Gastroesophageal sphincter (tissue), 4 donors: Measurements from ENCODE around the gene ARHGEF5. TPM values are rescaled to one million over a fixed set of nuclear protein-coding genes. Genes with fewer than 3 reads are reported as not detected.
"Not testable (repeated sequence)": the region's sequence is repeated elsewhere in the genome, so short reads cannot be mapped to it uniquely, and the experiment has no call there.

Experiments used
- ATAC-seq: fragments of 150-250 bp; one replicate; pipeline ENCODE4 v1.9.1; 2016; ENCODE audit warnings: mild to moderate bottlenecking, moderate library complexity
- H3K27ac ChIP-seq, 4 donors: fragments of 200-600 bp; sonication (generic) in 3 of 4; 1 replicate in 3 of 4; 2 replicates in 1 of 4; pipeline ENCODE4 v1.5.1; 2016 to 2019
- H3K27me3 ChIP-seq: fragments of 200-600 bp; sonication (generic); one replicate; pipeline ENCODE4 v1.5.1; 2019
- H3K36me3 ChIP-seq, 2 donors: fragments of 200-600 bp; sonication (generic); one replicate each; pipeline ENCODE4 v1.5.1; 2019; ENCODE audit warnings: control low read depth in 1 of 2
- H3K4me1 ChIP-seq, 3 donors: fragments of 200-600 bp; sonication (generic); 1 replicate in 2 of 3; 2 replicates in 1 of 3; pipeline ENCODE4 v1.5.1; 2016 to 2019; ENCODE audit warnings: control low read depth in 2 of 3
- H3K4me3 ChIP-seq, 2 donors: fragments of 200-600 bp; sonication (generic); one replicate each; pipeline ENCODE4 v1.5.1; 2019; ENCODE audit warnings: mild to moderate bottlenecking in 1 of 2, moderate library complexity in 1 of 2
- H3K9me3 ChIP-seq, 3 donors: fragments of 200-600 bp; sonication (generic); one replicate each; pipeline ENCODE4 v1.5.1; 2017 to 2019; ENCODE audit warnings: control low read depth in 2 of 3
- EP300 ChIP-seq: sonication (generic); formaldehyde crosslinking; IDR thresholded peaks from one replicate; pipeline ENCODE4 v1.6.1; 2017; ENCODE audit warnings: antibody characterized with exemption, mild to moderate bottlenecking
- POLR2A ChIP-seq, 2 donors: fragments of 450-650 bp; IDR thresholded peaks; one replicate each; pipeline ENCODE4 v1.6.1; 2017; ENCODE audit warnings: antibody characterized with exemption in 2 of 2, mild to moderate bottlenecking in 2 of 2, moderate library complexity in 1 of 2
- POLR2AphosphoS5 ChIP-seq: sonication (generic); formaldehyde crosslinking; IDR thresholded peaks from one replicate; pipeline ENCODE4 v1.6.1; 2017; ENCODE audit warnings: antibody characterized with exemption
- WGBS, 2 donors: methylation state at CpG; one replicate each; pipeline ENCODE4 v1.1.5; 2018; ENCODE audit warnings: low coverage in 1 of 2; 5-methylcytosine and 5-hydroxymethylcytosine counted together
- total RNA-seq, 4 donors: library from RNA; depleted of rRNA; stranded (reverse); fragments of >200 nt; gene quantifications; one replicate each; pipeline ENCODE4 v1.1.0, GENCODE V29; 2016
- TF ChIP-seq, protein P1 (sequence below), 4 experiments: fragments of 200-600 bp in 2 of 4; fragments of 450-650 bp in 2 of 4; sonication (generic) in 1 of 4; IDR thresholded peaks; one replicate each; pipeline ENCODE4 v1.5.1; 2017 to 2019; ENCODE audit warnings: antibody characterized with exemption in 4 of 4, mild to moderate bottlenecking in 2 of 4, moderate library complexity in 2 of 4

The ARHGEF5 gene
- total RNA-seq, 4 donors from 2014 or later: 2.6 to 13.3 (median 5.2) TPM

DNA sequence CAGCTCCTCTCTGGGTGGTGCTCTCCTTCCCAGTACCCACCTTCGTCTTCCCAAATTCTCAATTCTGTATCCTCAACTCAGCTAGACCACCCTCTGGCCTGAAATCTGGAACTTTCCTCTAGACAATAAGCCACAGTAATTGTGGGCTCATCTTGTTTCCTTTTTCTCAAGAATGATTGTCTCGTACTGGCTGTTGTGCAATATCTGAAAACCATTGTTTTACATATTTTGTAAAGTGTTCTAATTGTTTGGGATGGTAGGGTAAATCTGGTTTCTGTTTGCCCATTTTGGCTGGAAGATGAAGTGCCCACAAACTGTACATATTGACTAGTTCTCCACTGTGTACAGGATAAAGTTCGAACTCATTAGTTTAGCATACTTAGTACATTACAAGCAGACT lies 59.6 kb downstream of the ARHGEF5 start:
- Histone ChIP-seq H3K4me1 (no peaks in the 10 kb centered on the region), H3K9me3 (peaks cover 0 to 14% (median 0%) of the 10 kb centered on the region in 3 donors), H3K27me3 (no peaks in the 10 kb centered on the region), H3K36me3 (no peaks in the 10 kb centered on the region), H3K4me3 (no peak overlapping the region), H3K27ac (no peak overlapping the region)
- ATAC-seq: no peak
- 64 to 95% methylated on average over 2 to 3 of the region's 3 CpGs for WGBS, 2 donors
- TF ChIP-seq POLR2A (IDR thresholded peaks at IDR 0.05) (no peak), EP300 (no peak), POLR2AphosphoS5 (no peak)
- TF ChIP-seq, protein P1, sequence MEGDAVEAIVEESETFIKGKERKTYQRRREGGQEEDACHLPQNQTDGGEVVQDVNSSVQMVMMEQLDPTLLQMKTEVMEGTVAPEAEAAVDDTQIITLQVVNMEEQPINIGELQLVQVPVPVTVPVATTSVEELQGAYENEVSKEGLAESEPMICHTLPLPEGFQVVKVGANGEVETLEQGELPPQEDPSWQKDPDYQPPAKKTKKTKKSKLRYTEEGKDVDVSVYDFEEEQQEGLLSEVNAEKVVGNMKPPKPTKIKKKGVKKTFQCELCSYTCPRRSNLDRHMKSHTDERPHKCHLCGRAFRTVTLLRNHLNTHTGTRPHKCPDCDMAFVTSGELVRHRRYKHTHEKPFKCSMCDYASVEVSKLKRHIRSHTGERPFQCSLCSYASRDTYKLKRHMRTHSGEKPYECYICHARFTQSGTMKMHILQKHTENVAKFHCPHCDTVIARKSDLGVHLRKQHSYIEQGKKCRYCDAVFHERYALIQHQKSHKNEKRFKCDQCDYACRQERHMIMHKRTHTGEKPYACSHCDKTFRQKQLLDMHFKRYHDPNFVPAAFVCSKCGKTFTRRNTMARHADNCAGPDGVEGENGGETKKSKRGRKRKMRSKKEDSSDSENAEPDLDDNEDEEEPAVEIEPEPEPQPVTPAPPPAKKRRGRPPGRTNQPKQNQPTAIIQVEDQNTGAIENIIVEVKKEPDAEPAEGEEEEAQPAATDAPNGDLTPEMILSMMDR (IDR thresholded peaks at IDR 0.05): no peak

DNA sequence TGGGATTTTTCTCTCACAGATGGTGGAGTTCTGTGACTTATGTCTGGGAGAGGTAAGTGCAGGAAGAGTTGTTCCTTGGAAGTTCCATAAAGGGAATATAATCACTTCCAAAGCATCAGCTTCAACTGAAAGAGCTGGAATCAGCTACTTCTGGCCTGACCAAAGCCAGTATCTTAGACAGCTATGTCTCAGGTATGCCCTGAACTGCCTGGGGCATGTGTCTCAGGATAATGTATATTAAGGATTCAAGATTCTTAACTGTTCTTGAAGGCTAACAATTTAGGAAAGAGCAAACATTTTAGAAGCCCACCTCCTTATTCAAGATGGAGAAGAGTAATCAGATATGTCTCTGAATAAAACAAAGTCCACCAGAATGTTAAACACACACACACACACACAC lies 60.7 kb downstream of the ARHGEF5 start:
- Histone ChIP-seq H3K9me3 (peaks cover 0 to 14% (median 0%) of the 10 kb centered on the region in 3 donors), H3K4me1 (no peaks in the 10 kb centered on the region), H3K4me3 (no peak overlapping the region), H3K36me3 (no peaks in the 10 kb centered on the region), H3K27me3 (no peaks in the 10 kb centered on the region), H3K27ac (no peak overlapping the region)
- no peak for ATAC-seq
- TF ChIP-seq, protein P1 (IDR thresholded peaks at IDR 0.05): no peak
- TF ChIP-seq POLR2A (IDR thresholded peaks at IDR 0.05) (no peak), EP300 (no peak), POLR2AphosphoS5 (no peak)

DNA sequence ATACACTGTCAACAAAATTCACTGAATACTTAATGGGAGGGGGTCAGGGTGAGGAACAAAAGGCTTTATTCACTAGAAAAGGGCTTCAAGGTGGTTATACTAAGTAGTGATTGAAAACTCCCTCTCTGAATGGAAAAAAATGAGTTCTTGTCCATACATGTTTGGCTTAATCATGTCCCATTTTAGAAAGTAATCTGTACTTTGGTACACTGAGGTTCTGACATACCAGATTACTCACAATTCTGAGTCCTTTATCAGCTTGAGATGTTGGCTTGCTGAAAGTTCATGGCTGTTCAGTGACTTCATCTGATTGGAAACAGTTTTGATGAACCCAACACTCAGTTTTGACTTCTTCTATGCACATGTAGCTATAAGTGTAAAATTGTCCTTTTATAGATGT lies 61.1 kb downstream of the ARHGEF5 start:
- Histone ChIP-seq H3K4me1 (no peaks in the 10 kb centered on the region), H3K36me3 (no peaks in the 10 kb centered on the region), H3K27ac (no peak overlapping the region), H3K4me3 (no peak overlapping the region), H3K27me3 (no peaks in the 10 kb centered on the region), H3K9me3 (peaks cover 0 to 14% (median 0%) of the 10 kb centered on the region in 3 donors)
- no peak for ATAC-seq
- no peak for TF ChIP-seq POLR2A (IDR thresholded peaks at IDR 0.05)
- TF ChIP-seq, protein P1 (IDR thresholded peaks at IDR 0.05): no peak
- no peak for TF ChIP-seq POLR2AphosphoS5
- no peak for TF ChIP-seq EP300

DNA sequence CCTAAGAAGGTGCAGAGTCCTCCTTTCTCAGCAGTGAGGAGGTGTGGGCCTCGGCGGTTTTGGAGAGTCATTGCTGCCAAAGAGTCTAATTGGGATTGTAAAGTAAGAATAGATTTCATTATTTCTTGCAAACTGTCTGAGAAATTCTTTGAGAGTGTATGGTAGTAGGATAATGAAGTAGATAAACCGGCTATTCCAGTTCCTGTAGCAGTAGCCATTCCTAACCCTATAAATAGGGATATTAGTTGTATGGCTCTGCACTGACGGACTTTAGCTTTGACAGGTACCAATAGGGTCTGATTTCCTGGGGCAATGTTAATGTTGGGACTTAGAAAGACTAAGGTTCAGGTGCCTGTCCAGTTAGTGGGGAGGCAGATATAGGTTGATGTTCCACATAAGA lies 63.7 kb downstream of the ARHGEF5 start:
- not testable (repeated sequence) for H3K27ac ChIP-seq, H3K27me3 ChIP-seq, H3K4me1 ChIP-seq, H3K4me3 ChIP-seq, H3K36me3 ChIP-seq, ATAC-seq
- H3K9me3 ChIP-seq: peaks cover 0 to 14% (median 0%) of the 10 kb centered on the region in 3 donors
- 83 to 93% methylated on average over 3 to 4 of the region's 4 CpGs for WGBS, 2 donors

- ATAC-seq, H3K36me3 ChIP-seq, H3K27me3 ChIP-seq, H3K4me3 ChIP-seq, H3K4me1 ChIP-seq, H3K27ac ChIP-seq: not testable (repeated sequence)
- H3K9me3 ChIP-seq: peaks cover 0 to 24% (median 0%) of the 10 kb centered on the region in 3 donors
- WGBS, 2 donors: 0 to 20% methylated on average over 1 of the region's 2 CpGs
Observed at GRCh38 chr7:144427539-144427938, 72.3 kb downstream of the ARHGEF5 start.

- no peaks in the 10 kb centered on the region for H3K27me3 ChIP-seq
- H3K4me1 ChIP-seq: no peaks in the 10 kb centered on the region
- peaks cover 0 to 24% (median 0%) of the 10 kb centered on the region in 3 donors for H3K9me3 ChIP-seq
- ATAC-seq: no peak
- H3K36me3 ChIP-seq: no peaks in the 10 kb centered on the region
- H3K27ac ChIP-seq: no peak overlapping the region
- TF ChIP-seq POLR2A (IDR thresholded peaks at IDR 0.05) (no peak), POLR2AphosphoS5 (no peak), EP300 (no peak)
- TF ChIP-seq, protein P1 (IDR thresholded peaks at IDR 0.05): no peak
- 55 to 100% methylated on average over 2 of the region's 2 CpGs for WGBS, 2 donors
- H3K4me3 ChIP-seq: no peak overlapping the region
Observed at GRCh38 chr7:144428431-144428830, 73.2 kb downstream of the ARHGEF5 start.

Other genes starting within 250 kb of the ARHGEF5 start
- gene OR2A2, start 245.8 kb upstream of the ARHGEF5 start, total RNA-seq: not detected
- not detected for gene OR2A14, start 232.2 kb upstream of the ARHGEF5 start, total RNA-seq
- gene CTAGE4, start 171.9 kb upstream of the ARHGEF5 start, total RNA-seq: 1 to 10 TPM in 2 of 4 donors, under 1 TPM in 1, not detected in 1; 0.27 to 1.7 (median 1.1) TPM
- gene ARHGEF35, start 159.6 kb upstream of the ARHGEF5 start, total RNA-seq: 1 to 10 TPM in 3 of 4 donors, under 1 TPM in 1; 0.54 to 4.5 (median 2.3) TPM
- gene OR2A42, start 115.8 kb upstream of the ARHGEF5 start, total RNA-seq: under 1 TPM in 2 of 4 donors, not detected in 2; 0.16 to 0.39 TPM
- gene OR2A7, start 90.6 kb upstream of the ARHGEF5 start, total RNA-seq: 1 to 10 TPM in 3 of 4 donors, under 1 TPM in 1; 0.47 to 1.9 (median 1.3) TPM
- gene CTAGE8, start 86.1 kb upstream of the ARHGEF5 start, total RNA-seq: 1 to 10 TPM in 1 of 4 donors, under 1 TPM in 1, not detected in 2; 0.94 to 2.2 TPM
- gene OR2A1, start 43.0 kb upstream of the ARHGEF5 start, total RNA-seq: under 1 TPM in 2 of 4 donors, not detected in 2; 0.13 to 0.42 TPM
- not detected for gene NOBOX, start 48.3 kb downstream of the ARHGEF5 start, total RNA-seq